Smooth muscle cell (in vitro differentiated cells): Measurements from ENCODE around the gene CBFA2T2. TPM values are rescaled to one million over a fixed set of nuclear protein-coding genes. Genes with fewer than 3 reads are reported as not detected.

Experiments
- DNase-seq: peaks from one replicate; lab custom pipeline; 2025; ENCODE audit not compliant: unreplicated experiment; lab: John Stamatoyannopoulos, UW
- H2AFZ ChIP-seq: fragments of 200-600 bp; sonication (generic); 2 replicates; pipeline ENCODE4 v1.6.0; 2016; ENCODE audit warnings: antibody characterized with exemption, low read depth, mild to moderate bottlenecking
- H3F3A ChIP-seq: fragments of 200-600 bp; sonication (generic); 2 replicates; pipeline ENCODE4 v1.6.0; 2017; ENCODE audit warnings: antibody characterized with exemption, low read depth
- H3K27ac ChIP-seq: fragments of 200-600 bp; sonication (generic); 2 replicates; pipeline ENCODE4 v1.5.1; 2016; ENCODE audit warnings: low read depth, mild to moderate bottlenecking
- H3K27me3 ChIP-seq: fragments of 200-600 bp; sonication (generic); 2 replicates; pipeline ENCODE4 v1.6.1; 2016; ENCODE audit warnings: low read depth, mild to moderate bottlenecking
- H3K36me3 ChIP-seq: fragments of 200-600 bp; sonication (generic); 2 replicates; pipeline ENCODE4 v1.5.1; 2016; ENCODE audit warnings: low read depth
- H3K4me1 ChIP-seq: fragments of 200-600 bp; sonication (generic); 2 replicates; pipeline ENCODE4 v1.5.1; 2016; ENCODE audit warnings: low read depth
- H3K4me2 ChIP-seq: fragments of 200-600 bp; sonication (generic); 2 replicates; pipeline ENCODE4 v1.6.0; 2016; ENCODE audit warnings: mild to moderate bottlenecking
- H3K4me3 ChIP-seq: fragments of 200-600 bp; sonication (generic); 2 replicates; pipeline ENCODE4 v1.5.1; 2016; ENCODE audit warnings: mild to moderate bottlenecking
- H3K79me2 ChIP-seq: fragments of 200-600 bp; sonication (generic); 2 replicates; pipeline ENCODE4 v1.6.0; 2016; ENCODE audit warnings: low read depth, mild to moderate bottlenecking
- H3K9ac ChIP-seq: fragments of 200-600 bp; sonication (generic); 2 replicates; pipeline ENCODE4 v1.6.0; 2016; ENCODE audit warnings: low read depth
- H3K9me3 ChIP-seq: fragments of 200-600 bp; sonication (generic); replicated peaks from 2 replicates; pipeline ENCODE4 v1.5.1; 2016; ENCODE audit warnings: low read depth
- H4K20me1 ChIP-seq: fragments of 200-600 bp; sonication (generic); 2 replicates; pipeline ENCODE4 v1.6.0; 2016; ENCODE audit warnings: low read depth
- CTCF ChIP-seq: fragments of 200-600 bp; sonication (generic); IDR thresholded peaks from 2 replicates; pipeline ENCODE4 v1.5.1; 2017; ENCODE audit warnings: borderline replicate concordance, mild to moderate bottlenecking, antibody characterized with exemption; ENCODE audit not compliant: insufficient read depth, poor library complexity, severe bottlenecking
- WGBS: methylation state at CpG from one replicate; pipeline ENCODE4 v1.1.7; 2016; ENCODE audit warnings: low lambda C conversion rate; 5-methylcytosine and 5-hydroxymethylcytosine counted together
- polyA plus RNA-seq: library from polyadenylated mRNA; unstranded; fragments of >200 nt; fragmentation: Nextera tagmentation; extraction: Ambion mirVana; gene quantifications from 2 replicates; pipeline ENCODE4 v1.2.1, GENCODE V29; 2016
- total RNA-seq: library from RNA; depleted of rRNA; stranded (reverse); fragments of >200 nt; gene quantifications from 2 replicates; pipeline ENCODE4 v1.2.3, GENCODE V29; 2014

Gene CBFA2T2
- total and polyA plus RNA-seq, 2 experiments from 2014 or later = 18.2 to 41.6 TPM

DNA sequence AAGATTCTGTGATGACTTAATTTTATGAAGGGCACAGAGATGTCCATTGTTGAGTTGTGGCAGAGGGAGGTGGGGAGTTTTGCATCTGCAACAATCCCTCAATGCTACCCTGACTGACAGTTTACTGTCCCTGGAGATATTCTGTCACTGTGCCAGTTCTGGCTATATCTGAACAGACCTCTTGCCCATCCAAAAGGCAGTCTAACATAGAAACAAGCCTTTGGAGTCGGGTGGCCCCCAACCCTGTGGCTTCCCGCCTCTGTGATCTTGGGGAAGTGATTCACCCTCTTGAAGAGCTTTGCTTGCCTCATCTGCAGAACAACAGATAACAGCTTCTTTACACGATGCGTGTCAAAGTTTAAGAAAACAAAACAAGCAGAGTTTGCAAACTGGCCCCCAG lies 200.1 kb downstream of the CBFA2T2 start:
- no peak for DNase-seq
- Histone ChIP-seq H3K4me3 (no peak overlapping the region), H4K20me1 (no peaks in the 10 kb centered on the region), H3K4me1 (peaks cover 14% of the 10 kb centered on the region), H3K9ac (no peak overlapping the region), H3K27me3 (no peaks in the 10 kb centered on the region), H3K4me2 (peak overlapping the region; percentile 17), H3K9me3 (no peaks in the 10 kb centered on the region), H2AFZ (no peak overlapping the region), H3F3A (peaks cover 27% of the 10 kb centered on the region), H3K27ac (peak overlapping the region; percentile 30), H3K36me3 (no peaks in the 10 kb centered on the region), H3K79me2 (peaks cover 4% of the 10 kb centered on the region)
- TF ChIP-seq CTCF = no peak
- 12% methylated on average over 4 of the region's 4 CpGs for WGBS

DNA sequence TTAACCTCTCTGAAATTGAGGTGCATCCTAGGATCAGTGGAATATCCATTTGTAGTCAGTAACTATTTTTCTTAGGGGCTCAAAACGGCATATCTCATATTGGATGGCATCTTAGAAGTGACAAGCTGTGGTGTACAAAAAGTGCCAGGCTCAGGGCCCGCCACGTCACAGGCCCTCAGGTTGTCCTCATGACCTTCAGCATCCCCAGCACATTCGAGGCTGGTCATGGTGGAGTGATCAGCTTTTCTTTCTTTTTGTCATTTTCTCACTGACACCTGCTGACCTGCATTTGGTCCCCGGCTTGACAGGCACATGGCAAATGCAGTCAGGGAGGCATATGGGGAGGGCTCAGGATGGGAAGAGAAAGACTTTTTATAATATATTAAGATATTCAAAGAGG lies 203.4 kb downstream of the CBFA2T2 start:
- 90% methylated on average over 5 of the region's 5 CpGs for WGBS
- H3K36me3 ChIP-seq = no peaks in the 10 kb centered on the region
- DNase-seq = no peak
- H3K79me2 ChIP-seq = no peaks in the 10 kb centered on the region
- H3K9me3 ChIP-seq = no peaks in the 10 kb centered on the region
- H3K4me2 ChIP-seq = no peak overlapping the region
- peaks cover 19% of the 10 kb centered on the region for H3F3A ChIP-seq
- H3K4me1 ChIP-seq = peaks cover 12% of the 10 kb centered on the region
- no peak overlapping the region for H3K9ac ChIP-seq
- H3K4me3 ChIP-seq = no peak overlapping the region
- no peak overlapping the region for H2AFZ ChIP-seq
- no peak for TF ChIP-seq CTCF
- no peaks in the 10 kb centered on the region for H4K20me1 ChIP-seq
- no peak overlapping the region for H3K27ac ChIP-seq
- no peaks in the 10 kb centered on the region for H3K27me3 ChIP-seq

DNA sequence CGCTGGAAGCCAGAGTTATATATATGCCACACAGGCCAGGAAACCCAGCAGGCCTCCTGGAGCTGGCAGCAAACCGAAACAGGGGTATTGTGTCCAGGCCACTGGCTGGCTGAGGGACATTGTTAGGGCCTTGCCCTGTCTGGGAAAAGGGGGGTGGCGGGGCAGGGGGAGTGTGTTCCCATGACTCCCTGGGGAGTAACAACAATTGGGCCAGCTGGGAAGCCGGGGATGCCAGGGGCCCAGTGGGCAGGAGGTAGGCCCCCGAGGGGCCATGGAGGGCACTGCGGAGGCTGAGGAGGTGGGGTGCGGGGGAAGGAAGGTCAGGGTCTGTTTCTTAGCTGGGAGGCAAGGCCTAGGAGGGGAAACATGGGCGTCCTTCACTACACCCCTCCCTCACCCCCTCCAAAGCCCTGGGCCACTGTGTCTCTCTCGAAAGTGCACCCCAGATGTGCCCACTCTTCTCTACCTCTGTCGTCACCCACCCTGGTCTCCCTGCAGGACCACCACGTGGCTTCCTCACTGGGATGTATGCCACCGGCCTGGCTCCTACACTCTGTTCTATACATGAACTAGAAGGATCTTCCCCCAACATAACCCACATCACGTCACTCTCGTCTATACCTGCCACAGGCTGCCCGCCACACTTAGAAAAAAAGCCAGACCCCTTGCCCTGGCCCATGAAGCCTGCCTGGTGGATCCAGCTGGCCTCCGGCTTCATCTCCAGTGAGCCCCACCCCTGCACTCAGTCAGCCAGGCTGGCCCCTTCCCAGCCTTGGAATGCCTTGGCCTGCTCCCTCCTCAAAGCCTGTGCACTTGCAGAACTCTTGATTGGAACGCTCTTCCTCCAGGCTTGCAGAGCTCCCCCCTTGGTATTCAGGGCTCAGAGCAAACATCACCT lies 204.1 kb downstream of the CBFA2T2 start:
- Histone ChIP-seq H3K79me2 (no peaks in the 10 kb centered on the region), H3K9me3 (no peaks in the 10 kb centered on the region), H3K4me1 (peaks cover 12% of the 10 kb centered on the region), H3K9ac (no peak overlapping the region), H2AFZ (no peak overlapping the region), H3K4me3 (no peak overlapping the region), H3K4me2 (no peak overlapping the region), H3K27ac (no peak overlapping the region), H4K20me1 (no peaks in the 10 kb centered on the region), H3K36me3 (no peaks in the 10 kb centered on the region), H3F3A (peaks cover 15% of the 10 kb centered on the region), H3K27me3 (no peaks in the 10 kb centered on the region)
- 93% methylated on average over 17 of the region's 17 CpGs for WGBS
- TF ChIP-seq CTCF = no peak
- DNase-seq = no peak

GRCh38 chr20:33694639-33695012 lies 204.7 kb downstream of the CBFA2T2 start:
- peaks cover 8% of the 10 kb centered on the region for H3F3A ChIP-seq
- H3K9me3 ChIP-seq = no peaks in the 10 kb centered on the region
- H4K20me1 ChIP-seq = no peaks in the 10 kb centered on the region
- no peak for TF ChIP-seq CTCF
- DNase-seq = no peak
- no peak overlapping the region for H3K9ac ChIP-seq
- WGBS = 88% methylated on average over 6 of the region's 6 CpGs
- H3K36me3 ChIP-seq = no peaks in the 10 kb centered on the region
- H2AFZ ChIP-seq = no peak overlapping the region
- H3K27ac ChIP-seq = no peak overlapping the region
- peaks cover 12% of the 10 kb centered on the region for H3K4me1 ChIP-seq
- H3K27me3 ChIP-seq = no peaks in the 10 kb centered on the region
- no peak overlapping the region for H3K4me2 ChIP-seq
- H3K4me3 ChIP-seq = no peak overlapping the region
- H3K79me2 ChIP-seq = no peaks in the 10 kb centered on the region
